ENCODE results near the gene SMG6. TPM values are rescaled to one million over a fixed set of nuclear protein-coding genes. Genes with fewer than 3 reads are reported as not detected.

SMG6 gene
- total and polyA plus RNA-seq, 2 of the 8 experiments (the other 6 are each of a cell fraction or from before 2014, with no cell fraction given), result 18.5 to 25.2 TPM

DNA sequence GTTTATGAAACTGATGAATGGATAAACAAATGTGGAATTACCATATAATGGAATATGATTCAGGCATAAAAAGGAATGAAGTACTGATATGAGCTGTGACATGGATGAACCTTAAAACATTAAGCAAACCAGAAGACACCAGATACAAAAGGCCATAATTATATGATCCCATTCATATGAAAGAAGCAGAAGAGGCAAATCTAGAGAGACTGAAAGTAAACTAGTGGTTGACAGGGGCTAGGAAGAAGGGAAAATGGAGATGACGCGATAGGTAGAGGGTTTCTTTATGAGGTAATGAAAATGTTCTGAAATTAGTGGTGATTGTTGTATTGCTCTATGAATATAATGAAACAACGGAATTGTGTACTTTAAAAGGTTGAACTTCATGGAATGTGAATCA, 160.3 kb downstream of the SMG6 start:
- POLR2A ChIA-PET (ENCODE audit: partially characterized antibody), result no interaction called here
- H3K4me3 ChIP-seq (ENCODE audit: extremely low read depth in 1 of 4, insufficient read depth in 2 of 4, low read depth in 3 of 4, low read length in 4 of 4), result no peak overlapping the region
- H3K27me3 ChIP-seq (replicated peaks in 1 of 4; ENCODE audit: control insufficient read depth in 3 of 4, extremely low read depth in 1 of 4, insufficient read depth in 3 of 4, low read length in 3 of 4), result no peaks in the 10 kb centered on the region
- no peak overlapping the region for H4K91ac ChIP-seq (replicated peaks; ENCODE audit: insufficient read length, low read length)
- WGBS, 2 experiments (ENCODE audit: extremely low coverage in 1 of 2, insufficient coverage in 1 of 2, insufficient read length in 1 of 2, insufficient replicate concordance in 2 of 2, low coverage in 1 of 2, low lambda C conversion rate in 2 of 2, missing lambda C conversion rate in 1 of 2), result 87 to 100% methylated on average over 2 to 3 of the region's 3 CpGs
- H2BK15ac ChIP-seq (ENCODE audit: low read length), result no peak overlapping the region
- no peak overlapping the region for H2BK5ac ChIP-seq (ENCODE audit: low read depth, low read length)
- H2AFZ ChIP-seq (ENCODE audit: low read length), result no peak overlapping the region
- H3K4me1 ChIP-seq (replicated peaks in 1 of 4; ENCODE audit: control insufficient read depth in 3 of 4, insufficient read depth in 4 of 4, low read length in 3 of 4), result peaks cover 0 to 4% (median 3%) of the 10 kb centered on the region in 4 experiments; a peak in 4 of 7 replicates
- no peak overlapping the region for H4K5ac ChIP-seq (ENCODE audit: insufficient read length, low read depth, low read length)
- H3K4me2 ChIP-seq (ENCODE audit: insufficient read depth in 1 of 2, low read depth in 2 of 2, low read length in 2 of 2), result no peak overlapping the region
- H2BK120ac ChIP-seq (replicated peaks; ENCODE audit: low read depth, low read length), result no peak overlapping the region
- no peak overlapping the region for H3K23ac ChIP-seq (ENCODE audit: insufficient read length)
- H3K23me2 ChIP-seq (ENCODE audit: low read depth, low read length), result no peaks in the 10 kb centered on the region
- H3K14ac ChIP-seq (ENCODE audit: insufficient read length), result no peak overlapping the region
- no peak for DNase-seq (ENCODE audit: low read depth in 1 of 2, low spot score in 2 of 2)
- H3K4ac ChIP-seq (replicated peaks; ENCODE audit: insufficient read length, low read depth, low read length), result no peak overlapping the region
- H3K79me2 ChIP-seq (ENCODE audit: control insufficient read depth in 1 of 2, insufficient read depth in 2 of 2, low read length in 2 of 2), result no peaks in the 10 kb centered on the region
- FAIRE-seq, result no peak
- no peak overlapping the region for H2BK20ac ChIP-seq (ENCODE audit: low read length)
- no peaks in the 10 kb centered on the region for H4K20me1 ChIP-seq (replicated peaks in 1 of 2; ENCODE audit: control insufficient read depth in 1 of 2, insufficient read depth in 2 of 2, low read length in 2 of 2)
- H3K27ac ChIP-seq (ENCODE audit: low read depth, low read length), result no peak overlapping the region
- CTCF ChIA-PET (ENCODE audit: partially characterized antibody), result interaction anchor here (1.0 to 2.3 kb wide), 3 partner anchors 8 to 102 kb away, joined by 3 to 10 read pairs (median 8); no protein-coding TSS in a partner anchor
- no peak overlapping the region for H4K8ac ChIP-seq (ENCODE audit: extremely low read depth, insufficient read depth, low read length)
- no peaks in the 10 kb centered on the region for H3K9me3 ChIP-seq (ENCODE audit: insufficient read depth in 2 of 2, low read depth in 1 of 2, low read length in 1 of 2)
- no peak overlapping the region for H3K56ac ChIP-seq (replicated peaks; ENCODE audit: insufficient read length, low read depth, low read length)
- H3K36me3 ChIP-seq (ENCODE audit: control insufficient read depth in 2 of 4, insufficient read depth in 4 of 4, low read length in 3 of 4), result no peaks in the 10 kb centered on the region
- no peak overlapping the region for H3K9ac ChIP-seq (replicated peaks in 1 of 4; ENCODE audit: extremely low read depth in 1 of 4, low read depth in 3 of 4, low read length in 3 of 4)
- H3K18ac ChIP-seq (ENCODE audit: extremely low read depth, low read length), result no peak overlapping the region
- H3K79me1 ChIP-seq (ENCODE audit: low read depth, low read length), result peaks cover 2% of the 10 kb centered on the region; the same call in 1 of the 2 replicates
- no peak overlapping the region for H2BK12ac ChIP-seq (ENCODE audit: low read depth, low read length)
- H2AK5ac ChIP-seq (ENCODE audit: low read depth, low read length), result no peak overlapping the region
- TF ChIP-seq KDM1A (IDR thresholded peaks at IDR 0.05; ENCODE audit: borderline replicate concordance, low read length), result no peak
- no peak for TF ChIP-seq HDAC6 (IDR thresholded peaks at IDR 0.05; ENCODE audit: low read depth, low read length)
- TF ChIP-seq KDM5A (IDR thresholded peaks at IDR 0.05; ENCODE audit: low read length), result no peak
- no peak for TF ChIP-seq NANOG (IDR thresholded peaks at IDR 0.05; ENCODE audit: insufficient read depth, low read depth, low read length, poor library complexity, severe bottlenecking)
- no peak for TF ChIP-seq POU5F1 (IDR thresholded peaks at IDR 0.05; ENCODE audit: low read depth, low read length)
- no peak for TF ChIP-seq BCL11A (IDR thresholded peaks at IDR 0.05; ENCODE audit: low read depth in 2 of 2, low read length in 2 of 2)
- TF ChIP-seq CHD2 (IDR thresholded peaks at IDR 0.05; ENCODE audit: low read length), result no peak
- TF ChIP-seq SIN3A (conservative IDR thresholded peaks at IDR 0.05 in 1 of 2, IDR thresholded peaks at IDR 0.05 in 1 of 2; ENCODE audit: low read depth in 1 of 2, low read length in 2 of 2), result no peak
- TF ChIP-seq ASH2L (IDR thresholded peaks at IDR 0.05; ENCODE audit: low read length), result no peak
- TF ChIP-seq CTBP2 (IDR thresholded peaks at IDR 0.05; ENCODE audit: borderline replicate concordance, insufficient read depth, insufficient read length, low read length), result no peak
- no peak for TF ChIP-seq SP4 (IDR thresholded peaks at IDR 0.05; ENCODE audit: low read length)
- TF ChIP-seq POLR2AphosphoS5 (IDR thresholded peaks at IDR 0.05; ENCODE audit: low read depth, low read length), result no peak
- TF ChIP-seq ZNF274 (IDR thresholded peaks at IDR 0.05; ENCODE audit: borderline replicate concordance, extremely low read depth, low read length), result no peak
- TF ChIP-seq BRCA1 (IDR thresholded peaks at IDR 0.05; ENCODE audit: low read depth, low read length), result no peak
